Keratinocyte (primary cell): ENCODE measurements around the gene CCDC24.

Experiments
- CTCF ChIP-seq, 3 experiments: IDR thresholded peaks in 1 of 3; conservative IDR thresholded peaks in 1 of 3; optimal IDR thresholded peaks in 1 of 3; 2 replicates in 2 of 3; 3 replicates in 1 of 3; pipeline versions ENCODE3 to v1.5.1; 2011; ENCODE audit warnings: low read length in 3 of 3, mild to moderate bottlenecking in 3 of 3, moderate library complexity in 2 of 3, control low read depth in 1 of 3, inconsistent platforms in 1 of 3; ENCODE audit not compliant: insufficient read depth in 2 of 3; ENCODE audit errors: extremely low read depth in 1 of 3
- EZH2 ChIP-seq: IDR thresholded peaks from one replicate; pipeline ENCODE4 v1.6.1; 2012; ENCODE audit warnings: inconsistent platforms, mild to moderate bottlenecking, low read length, moderate library complexity

- TF ChIP-seq CTCF (optimal IDR thresholded peaks at IDR 0.05 in 1 of 3, IDR thresholded peaks at IDR 0.05 in 1 of 3, conservative IDR thresholded peaks at IDR 0.05 in 1 of 3; ENCODE audit: extremely low read depth in 1 of 3, insufficient read depth in 2 of 3, low read length in 3 of 3) (no peak), EZH2 (no peak)
Measured at GRCh38 chr1:43980255-43981134, 10.9 kb upstream of the CCDC24 start.
